Measurements from ENCODE around the gene GMEB2.

Gene GMEB2

DNA sequence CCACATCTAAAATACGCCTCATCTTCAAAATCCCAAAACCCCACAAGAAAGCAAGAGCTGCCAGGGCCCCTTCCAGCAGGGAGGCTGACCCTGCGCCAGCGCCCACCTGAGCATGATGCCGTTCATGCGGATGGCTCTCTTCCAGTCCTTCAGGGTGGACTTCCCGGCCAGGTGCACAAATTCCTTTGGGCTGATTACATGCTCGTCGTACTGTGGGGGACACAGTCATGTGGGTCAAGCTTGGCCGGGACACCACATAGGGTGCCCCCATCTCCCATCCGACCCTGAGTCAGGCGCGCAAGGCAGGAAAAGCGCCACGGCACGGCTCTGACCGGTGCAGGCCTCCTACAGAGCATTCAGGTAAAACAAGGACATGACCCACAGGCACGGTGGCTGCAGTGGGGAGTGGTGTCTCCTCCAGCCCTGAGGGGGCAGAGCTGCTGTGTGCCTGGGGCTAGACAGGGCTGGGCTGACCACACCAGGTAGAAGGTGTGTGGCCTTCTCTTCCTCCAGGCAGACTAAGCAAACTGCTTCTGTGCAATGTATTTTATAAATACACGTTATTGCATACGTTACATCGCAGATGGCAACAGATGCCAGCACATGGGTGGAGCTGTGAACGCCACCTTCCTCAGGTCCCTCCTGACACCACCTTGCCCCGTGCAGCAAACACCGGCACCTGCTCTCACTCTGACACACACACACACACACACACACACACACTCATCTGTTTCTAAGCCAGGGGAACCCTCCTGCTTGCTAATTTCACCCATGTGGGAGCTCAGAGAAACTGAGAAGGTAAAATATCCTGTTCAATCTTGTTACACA is 29.0 kb downstream of the GMEB2 start:
- DNase-seq (ENCODE audit: low read depth) = no peak
- TF ChIP-seq, protein P1, sequence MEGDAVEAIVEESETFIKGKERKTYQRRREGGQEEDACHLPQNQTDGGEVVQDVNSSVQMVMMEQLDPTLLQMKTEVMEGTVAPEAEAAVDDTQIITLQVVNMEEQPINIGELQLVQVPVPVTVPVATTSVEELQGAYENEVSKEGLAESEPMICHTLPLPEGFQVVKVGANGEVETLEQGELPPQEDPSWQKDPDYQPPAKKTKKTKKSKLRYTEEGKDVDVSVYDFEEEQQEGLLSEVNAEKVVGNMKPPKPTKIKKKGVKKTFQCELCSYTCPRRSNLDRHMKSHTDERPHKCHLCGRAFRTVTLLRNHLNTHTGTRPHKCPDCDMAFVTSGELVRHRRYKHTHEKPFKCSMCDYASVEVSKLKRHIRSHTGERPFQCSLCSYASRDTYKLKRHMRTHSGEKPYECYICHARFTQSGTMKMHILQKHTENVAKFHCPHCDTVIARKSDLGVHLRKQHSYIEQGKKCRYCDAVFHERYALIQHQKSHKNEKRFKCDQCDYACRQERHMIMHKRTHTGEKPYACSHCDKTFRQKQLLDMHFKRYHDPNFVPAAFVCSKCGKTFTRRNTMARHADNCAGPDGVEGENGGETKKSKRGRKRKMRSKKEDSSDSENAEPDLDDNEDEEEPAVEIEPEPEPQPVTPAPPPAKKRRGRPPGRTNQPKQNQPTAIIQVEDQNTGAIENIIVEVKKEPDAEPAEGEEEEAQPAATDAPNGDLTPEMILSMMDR (conservative IDR thresholded peaks at IDR 0.05; ENCODE audit: control insufficient read depth, insufficient read depth, low read depth, low read length) = no peak
- no peak overlapping the region for H3K4me3 ChIP-seq (ENCODE audit: control insufficient read depth, low read depth, low read length)

- H3K4me3 ChIP-seq (ENCODE audit: control insufficient read depth, low read depth, low read length) = no peak overlapping the region
- TF ChIP-seq, protein P1 (conservative IDR thresholded peaks at IDR 0.05; ENCODE audit: control insufficient read depth, insufficient read depth, low read depth, low read length) = no peak
- no peak for DNase-seq (ENCODE audit: low read depth)
These were observed 30.5 kb downstream of the GMEB2 start for GRCh38 chr20:63596423-63596822.

DNA sequence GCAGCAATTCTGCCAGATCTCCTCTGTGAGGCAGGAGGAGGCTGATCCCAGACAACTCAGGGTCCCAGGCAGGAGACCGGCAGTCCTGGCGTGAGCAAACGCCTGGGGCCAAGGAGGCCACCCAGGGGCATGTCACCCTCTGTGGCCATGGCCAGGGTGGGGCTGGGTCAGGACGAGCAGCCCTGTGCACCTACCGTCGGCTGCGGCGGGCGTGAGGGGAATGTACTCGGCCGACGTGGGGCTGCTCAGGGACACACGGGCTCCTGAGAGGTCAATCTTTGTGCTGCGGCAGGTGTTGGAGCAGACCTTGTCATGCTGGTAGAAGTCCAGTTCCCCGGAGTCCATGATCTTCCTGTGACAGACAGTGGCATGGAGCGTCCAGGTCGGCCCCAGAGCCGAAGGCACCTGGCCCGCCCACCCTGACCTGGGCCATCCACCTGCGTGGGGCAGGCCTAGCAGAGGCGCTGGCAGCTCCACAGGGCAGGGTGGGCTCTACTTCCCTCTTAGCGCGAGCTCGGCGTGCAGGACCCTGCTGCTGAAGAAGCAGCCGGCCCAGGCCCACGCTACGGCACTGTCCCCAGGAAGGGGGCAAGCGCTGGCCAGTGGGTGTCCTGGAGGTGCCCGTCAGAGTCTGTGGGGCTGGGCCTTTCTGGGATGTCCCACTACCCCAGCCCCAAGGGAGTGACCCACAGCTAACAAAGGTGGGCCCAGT is 31.3 kb downstream of the GMEB2 start:
- DNase-seq (ENCODE audit: low read depth) = no peak
- TF ChIP-seq, protein P1 (conservative IDR thresholded peaks at IDR 0.05; ENCODE audit: control insufficient read depth, insufficient read depth, low read depth, low read length) = no peak
- H3K4me3 ChIP-seq (ENCODE audit: control insufficient read depth, low read depth, low read length) = no peak overlapping the region

DNA sequence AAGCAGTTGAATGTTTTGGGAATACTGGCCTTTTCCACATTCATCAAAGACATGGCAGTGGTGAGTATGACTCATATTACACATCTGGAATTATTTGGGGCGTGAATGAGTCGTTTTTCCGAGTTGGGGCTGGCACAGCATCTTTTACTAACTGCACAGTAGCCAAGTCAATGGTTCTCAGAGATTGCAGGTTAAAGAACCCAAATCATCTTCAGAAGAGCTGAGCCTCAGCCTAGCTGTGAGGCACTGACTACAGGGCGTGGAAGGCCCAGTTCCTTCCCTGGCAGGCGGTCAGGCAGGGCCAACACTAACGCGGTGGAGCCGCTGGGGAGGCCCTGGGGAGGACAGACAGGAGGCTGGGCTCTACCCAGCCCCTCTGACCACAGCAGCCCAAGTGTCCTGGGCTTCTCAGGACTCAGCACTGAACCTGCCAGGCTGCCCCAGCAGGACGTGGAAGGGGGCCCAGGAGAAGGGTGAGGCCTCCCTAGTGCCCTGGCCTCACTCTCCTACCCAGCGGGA is 32.8 kb downstream of the GMEB2 start:
- H3K4me3 ChIP-seq (ENCODE audit: control insufficient read depth, low read depth, low read length) = no peak overlapping the region
- DNase-seq (ENCODE audit: low read depth) = peak; percentile 94
- TF ChIP-seq, protein P1 (conservative IDR thresholded peaks at IDR 0.05; ENCODE audit: control insufficient read depth, insufficient read depth, low read depth, low read length) = no peak

- TF ChIP-seq, protein P1 (conservative IDR thresholded peaks at IDR 0.05; ENCODE audit: control insufficient read depth, insufficient read depth, low read depth, low read length) = no peak
- no peak for DNase-seq (ENCODE audit: low read depth)
- no peak overlapping the region for H3K4me3 ChIP-seq (ENCODE audit: control insufficient read depth, low read depth, low read length)
These were observed 34.2 kb downstream of the GMEB2 start for GRCh38 chr20:63592661-63593060.

DNA sequence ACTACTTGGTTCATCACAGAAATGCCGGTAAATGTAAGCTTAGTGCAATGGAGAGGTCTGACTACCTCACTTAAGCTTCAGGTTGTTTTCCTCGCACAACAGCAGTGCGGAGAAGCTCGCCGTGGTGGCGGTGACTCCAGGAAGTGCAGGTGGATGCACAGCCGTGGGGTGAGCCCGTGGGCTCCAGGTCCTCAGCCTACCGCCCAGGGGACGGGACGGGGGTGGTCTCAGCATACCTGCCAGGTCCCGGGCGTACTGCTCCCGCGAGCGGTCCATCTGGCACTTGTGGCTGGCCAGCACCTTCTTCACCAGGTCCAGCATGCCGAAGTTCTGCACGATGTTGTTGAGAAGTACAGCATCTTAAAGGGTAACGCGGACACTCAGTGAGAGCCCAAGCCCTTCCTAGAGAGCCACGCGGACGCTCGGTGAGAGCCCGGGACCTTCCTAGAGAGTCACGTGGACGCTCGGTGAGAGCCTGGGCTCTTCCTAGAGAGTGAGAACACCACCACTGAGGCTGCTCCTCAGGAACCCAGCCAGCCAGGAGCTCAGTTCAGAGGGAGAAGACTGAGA is 35.0 kb downstream of the GMEB2 start:
- TF ChIP-seq, protein P1 (conservative IDR thresholded peaks at IDR 0.05; ENCODE audit: control insufficient read depth, insufficient read depth, low read depth, low read length) = no peak
- no peak overlapping the region for H3K4me3 ChIP-seq (ENCODE audit: control insufficient read depth, low read depth, low read length)
- DNase-seq (ENCODE audit: low read depth) = no peak
